ENCODE results near the gene NSDHL. TPM values are rescaled to one million over a fixed set of nuclear protein-coding genes. Genes with fewer than 3 reads are reported as not detected.

The NSDHL gene
- total and polyA plus RNA-seq, 2 of the 13 experiments (the other 11 are each of a cell fraction or from before 2014, with no cell fraction given), result 26.2 to 49.3 TPM

DNA sequence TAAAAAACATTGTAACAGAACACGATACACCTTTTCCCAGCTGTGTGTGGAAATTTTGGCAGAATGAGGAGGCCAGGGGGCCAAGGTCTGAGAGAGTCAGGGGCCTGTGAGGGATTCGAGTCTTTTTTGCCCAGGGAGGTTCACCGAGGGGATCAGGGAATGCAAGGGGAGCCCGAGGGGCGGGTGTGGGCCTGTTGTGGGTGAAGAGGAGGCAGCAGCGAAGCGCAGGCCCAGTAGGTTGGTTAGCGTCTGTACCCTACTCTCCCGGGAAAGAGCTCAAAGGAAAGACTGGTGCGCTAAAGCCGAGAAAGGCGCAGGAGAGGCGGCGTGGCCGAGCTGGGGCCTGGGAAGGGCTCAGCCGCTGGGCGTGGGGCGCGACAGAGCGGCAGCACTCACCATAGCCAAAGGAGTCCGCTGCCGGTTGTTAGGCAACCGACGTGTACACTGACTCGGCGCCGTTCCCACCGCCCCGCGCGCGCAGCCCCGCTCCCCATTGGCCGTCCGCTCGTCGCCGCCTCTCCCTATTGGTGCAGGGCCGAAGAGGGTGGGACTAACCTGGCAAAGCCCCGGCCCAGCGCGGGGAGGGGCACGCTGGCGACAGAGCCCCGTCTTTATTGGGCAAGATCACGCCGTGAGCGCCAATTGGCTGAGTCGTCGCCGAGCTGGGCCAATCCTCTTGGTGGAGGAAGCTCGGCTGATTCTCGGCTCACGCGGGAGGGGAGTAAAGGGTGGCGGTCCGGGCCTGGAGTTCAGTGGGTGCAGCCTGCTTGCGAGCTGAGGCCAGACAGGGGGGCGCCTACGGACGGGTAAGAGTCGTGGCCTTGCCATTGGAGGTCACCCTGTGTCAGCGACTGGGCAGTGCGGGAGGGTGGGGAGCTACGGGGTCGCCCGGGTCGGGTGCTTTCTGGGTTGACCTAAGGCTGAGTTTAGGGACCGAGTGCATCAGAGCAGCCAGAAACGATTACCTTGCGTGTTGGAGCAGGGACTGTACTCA is at the start of gene NSDHL, which contains the start of gene CETN2 (continued):
- TF ChIP-seq HNF4A (CRISPR knock-in tag; IDR thresholded peaks at IDR 0.05) (peak; percentile 56), ZNF672 (CRISPR knock-in tag; IDR thresholded peaks at IDR 0.05) (no peak), ZNF143 (CRISPR knock-in tag; IDR thresholded peaks at IDR 0.05) (peak; percentile 83), DR1 (CRISPR knock-in tag; IDR thresholded peaks at IDR 0.05) (peak; percentile 58; the same call in 1 of the 2 replicates), CAMTA2 (CRISPR knock-in tag; IDR thresholded peaks at IDR 0.05; ENCODE audit: borderline replicate concordance) (no peak), ZNF83 (CRISPR knock-in tag; IDR thresholded peaks at IDR 0.05; ENCODE audit: borderline replicate concordance) (no peak), RXRB (CRISPR knock-in tag; IDR thresholded peaks at IDR 0.05; ENCODE audit: borderline replicate concordance) (peak; percentile 36; the same call in 1 of the 2 replicates), REXO4 (CRISPR knock-in tag; IDR thresholded peaks at IDR 0.05; ENCODE audit: borderline replicate concordance) (no peak), NCOA5 (CRISPR knock-in tag; IDR thresholded peaks at IDR 0.05) (no peak), NR2F1 (CRISPR knock-in tag; IDR thresholded peaks at IDR 0.05) (peak; percentile 16 to 47; a peak in 1 of 4 replicates), KLF16 (CRISPR knock-in tag; IDR thresholded peaks at IDR 0.05) (peak in 1 of 2 experiments; percentile 11; a peak in 1 of 4 replicates), ZSCAN31 (CRISPR knock-in tag; IDR thresholded peaks at IDR 0.05; ENCODE audit: low read depth) (0 out of 2 replicates have a peak, but pooled peaks have one; percentile 42), FOSL2 (CRISPR knock-in tag; IDR thresholded peaks at IDR 0.05) (no peak), ARID2 (CRISPR knock-in tag; IDR thresholded peaks at IDR 0.05; ENCODE audit: borderline replicate concordance) (0 out of 2 replicates have a peak, but pooled peaks have one; percentile 32), NR1H2 (CRISPR knock-in tag; IDR thresholded peaks at IDR 0.05; ENCODE audit: borderline replicate concordance, low read depth) (no peak), KMT2A (CRISPR knock-in tag; IDR thresholded peaks at IDR 0.05) (0 out of 2 replicates have a peak, but pooled peaks have one; percentile 53), ZNF232 (CRISPR knock-in tag; IDR thresholded peaks at IDR 0.05; ENCODE audit: borderline replicate concordance) (no peak)
- TF ChIP-seq, protein P1, sequence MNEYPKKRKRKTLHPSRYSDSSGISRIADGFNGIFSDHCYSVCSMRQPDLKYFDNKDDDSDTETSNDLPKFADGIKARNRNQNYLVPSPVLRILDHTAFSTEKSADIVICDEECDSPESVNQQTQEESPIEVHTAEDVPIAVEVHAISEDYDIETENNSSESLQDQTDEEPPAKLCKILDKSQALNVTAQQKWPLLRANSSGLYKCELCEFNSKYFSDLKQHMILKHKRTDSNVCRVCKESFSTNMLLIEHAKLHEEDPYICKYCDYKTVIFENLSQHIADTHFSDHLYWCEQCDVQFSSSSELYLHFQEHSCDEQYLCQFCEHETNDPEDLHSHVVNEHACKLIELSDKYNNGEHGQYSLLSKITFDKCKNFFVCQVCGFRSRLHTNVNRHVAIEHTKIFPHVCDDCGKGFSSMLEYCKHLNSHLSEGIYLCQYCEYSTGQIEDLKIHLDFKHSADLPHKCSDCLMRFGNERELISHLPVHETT (CRISPR knock-in tag; conservative IDR thresholded peaks at IDR 0.05), result no peak
- TF ChIP-seq, protein P2, sequence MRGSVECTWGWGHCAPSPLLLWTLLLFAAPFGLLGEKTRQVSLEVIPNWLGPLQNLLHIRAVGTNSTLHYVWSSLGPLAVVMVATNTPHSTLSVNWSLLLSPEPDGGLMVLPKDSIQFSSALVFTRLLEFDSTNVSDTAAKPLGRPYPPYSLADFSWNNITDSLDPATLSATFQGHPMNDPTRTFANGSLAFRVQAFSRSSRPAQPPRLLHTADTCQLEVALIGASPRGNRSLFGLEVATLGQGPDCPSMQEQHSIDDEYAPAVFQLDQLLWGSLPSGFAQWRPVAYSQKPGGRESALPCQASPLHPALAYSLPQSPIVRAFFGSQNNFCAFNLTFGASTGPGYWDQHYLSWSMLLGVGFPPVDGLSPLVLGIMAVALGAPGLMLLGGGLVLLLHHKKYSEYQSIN (CRISPR knock-in tag; IDR thresholded peaks at IDR 0.05; ENCODE audit: borderline replicate concordance), result no peak
- TF ChIP-seq, protein P3, sequence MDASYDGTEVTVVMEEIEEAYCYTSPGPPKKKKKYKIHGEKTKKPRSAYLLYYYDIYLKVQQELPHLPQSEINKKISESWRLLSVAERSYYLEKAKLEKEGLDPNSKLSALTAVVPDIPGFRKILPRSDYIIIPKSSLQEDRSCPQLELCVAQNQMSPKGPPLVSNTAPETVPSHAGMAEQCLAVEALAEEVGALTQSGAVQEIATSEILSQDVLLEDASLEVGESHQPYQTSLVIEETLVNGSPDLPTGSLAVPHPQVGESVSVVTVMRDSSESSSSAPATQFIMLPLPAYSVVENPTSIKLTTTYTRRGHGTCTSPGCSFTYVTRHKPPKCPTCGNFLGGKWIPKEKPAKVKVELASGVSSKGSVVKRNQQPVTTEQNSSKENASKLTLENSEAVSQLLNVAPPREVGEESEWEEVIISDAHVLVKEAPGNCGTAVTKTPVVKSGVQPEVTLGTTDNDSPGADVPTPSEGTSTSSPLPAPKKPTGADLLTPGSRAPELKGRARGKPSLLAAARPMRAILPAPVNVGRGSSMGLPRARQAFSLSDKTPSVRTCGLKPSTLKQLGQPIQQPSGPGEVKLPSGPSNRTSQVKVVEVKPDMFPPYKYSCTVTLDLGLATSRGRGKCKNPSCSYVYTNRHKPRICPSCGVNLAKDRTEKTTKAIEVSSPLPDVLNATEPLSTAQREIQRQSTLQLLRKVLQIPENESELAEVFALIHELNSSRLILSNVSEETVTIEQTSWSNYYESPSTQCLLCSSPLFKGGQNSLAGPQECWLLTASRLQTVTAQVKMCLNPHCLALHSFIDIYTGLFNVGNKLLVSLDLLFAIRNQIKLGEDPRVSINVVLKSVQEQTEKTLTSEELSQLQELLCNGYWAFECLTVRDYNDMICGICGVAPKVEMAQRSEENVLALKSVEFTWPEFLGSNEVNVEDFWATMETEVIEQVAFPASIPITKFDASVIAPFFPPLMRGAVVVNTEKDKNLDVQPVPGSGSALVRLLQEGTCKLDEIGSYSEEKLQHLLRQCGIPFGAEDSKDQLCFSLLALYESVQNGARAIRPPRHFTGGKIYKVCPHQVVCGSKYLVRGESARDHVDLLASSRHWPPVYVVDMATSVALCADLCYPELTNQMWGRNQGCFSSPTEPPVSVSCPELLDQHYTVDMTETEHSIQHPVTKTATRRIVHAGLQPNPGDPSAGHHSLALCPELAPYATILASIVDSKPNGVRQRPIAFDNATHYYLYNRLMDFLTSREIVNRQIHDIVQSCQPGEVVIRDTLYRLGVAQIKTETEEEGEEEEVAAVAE (CRISPR knock-in tag; IDR thresholded peaks at IDR 0.05; ENCODE audit: borderline replicate concordance), result peak; percentile 38; the same call in 1 of the 2 replicates

Data from HepG2 (cell line).